DOHH2 (cell line): ENCODE measurements around the gene P4HB.

Experiments used
- H3F3A ChIP-seq: fragments of 200-600 bp; sonication (generic), shearing (Covaris generic); 2 replicates; pipeline ENCODE4 v1.6.0; 2016; ENCODE audit warnings: antibody characterized with exemption, mild to moderate bottlenecking; ENCODE audit not compliant: control insufficient read depth, insufficient read depth
- H3K27ac ChIP-seq: fragments of 200-600 bp; sonication (generic); 2 replicates; pipeline ENCODE4 v1.5.1; 2014; ENCODE audit warnings: low read depth, mild to moderate bottlenecking, low read length, moderate library complexity
- H3K27me3 ChIP-seq: fragments of 200-600 bp; sonication (generic); 2 replicates; pipeline ENCODE4 v1.6.1; 2014; ENCODE audit warnings: mild to moderate bottlenecking, low read length, mixed read lengths; ENCODE audit not compliant: control insufficient read depth
- H3K36me3 ChIP-seq: fragments of 200-600 bp; sonication (generic); 2 replicates; pipeline ENCODE4 v1.6.1; 2014; ENCODE audit warnings: mild to moderate bottlenecking, low read length, moderate library complexity, mixed read lengths; ENCODE audit not compliant: control insufficient read depth
- H3K4me1 ChIP-seq: fragments of 200-600 bp; sonication (generic); 2 replicates; pipeline ENCODE4 v1.6.1; 2014; ENCODE audit warnings: mild to moderate bottlenecking, low read length, mixed read lengths; ENCODE audit not compliant: control insufficient read depth
- H3K4me2 ChIP-seq: fragments of 200-600 bp; sonication (generic); 2 replicates; pipeline ENCODE4 v1.6.0; 2014; ENCODE audit warnings: mild to moderate bottlenecking, low read length, moderate library complexity
- H3K4me3 ChIP-seq: fragments of 200-600 bp; sonication (generic); 2 replicates; pipeline ENCODE4 v1.5.1; 2014; ENCODE audit warnings: mild to moderate bottlenecking, low read length, mixed read lengths
- H3K79me2 ChIP-seq: fragments of 200-600 bp; sonication (generic); 2 replicates; pipeline ENCODE4 v1.6.1; 2014; ENCODE audit warnings: mild to moderate bottlenecking, low read length, mixed read lengths; ENCODE audit not compliant: control insufficient read depth
- H3K9me2 ChIP-seq: fragments of 200-600 bp; sonication (generic); replicated peaks from 2 replicates; pipeline ENCODE4 v1.6.1; 2014; ENCODE audit warnings: mild to moderate bottlenecking, low read length, mixed read lengths; ENCODE audit not compliant: control insufficient read depth
- H3K9me3 ChIP-seq: fragments of 200-600 bp; sonication (generic); 2 replicates; pipeline ENCODE4 v1.6.1; 2014; ENCODE audit warnings: antibody characterized with exemption, low read length, mixed read lengths; ENCODE audit not compliant: control insufficient read depth, insufficient read depth
- H4K20me1 ChIP-seq: fragments of 200-600 bp; sonication (generic); 2 replicates; pipeline ENCODE4 v1.6.0; 2014; ENCODE audit warnings: low read depth, mild to moderate bottlenecking, antibody characterized with exemption, low read length, moderate library complexity; ENCODE audit not compliant: control insufficient read depth, insufficient read depth
- CTCF ChIP-seq: fragments of 200-600 bp; sonication (generic); IDR thresholded peaks from one replicate; pipeline ENCODE4 v1.5.1; 2014; ENCODE audit warnings: antibody characterized with exemption, mild to moderate bottlenecking, low read depth, low read length; ENCODE audit not compliant: poor library complexity, severe bottlenecking
- EZH2phosphoT487 ChIP-seq: fragments of 200-600 bp; sonication (generic); IDR thresholded peaks from 2 replicates; pipeline ENCODE4 v1.6.1; 2017; ENCODE audit warnings: borderline replicate concordance, mild to moderate bottlenecking, antibody characterized with exemption, low read length, moderate library complexity, mixed read lengths

Gene P4HB

GRCh38 chr17:81807839-81808238, 52.5 kb downstream of the P4HB start:
- Histone ChIP-seq H3F3A (no peaks in the 10 kb centered on the region), H3K4me1 (no peaks in the 10 kb centered on the region), H3K36me3 (no peaks in the 10 kb centered on the region), H3K27ac (no peak overlapping the region), H3K4me3 (no peak overlapping the region), H3K4me2 (no peak overlapping the region), H4K20me1 (no peaks in the 10 kb centered on the region), H3K9me3 (no peaks in the 10 kb centered on the region), H3K27me3 (peaks cover 19% of the 10 kb centered on the region), H3K79me2 (no peaks in the 10 kb centered on the region), H3K9me2 (no peaks in the 10 kb centered on the region)
- no peak for TF ChIP-seq EZH2phosphoT487
- no peak for TF ChIP-seq CTCF

GRCh38 chr17:81807210-81807719, 53.1 kb downstream of the P4HB start:
- H3K9me3 ChIP-seq, result no peaks in the 10 kb centered on the region
- no peaks in the 10 kb centered on the region for H3K9me2 ChIP-seq
- no peak overlapping the region for H3K27ac ChIP-seq
- no peaks in the 10 kb centered on the region for H3K4me1 ChIP-seq
- H3K36me3 ChIP-seq, result no peaks in the 10 kb centered on the region
- no peak overlapping the region for H3K4me3 ChIP-seq
- peaks cover 19% of the 10 kb centered on the region for H3K27me3 ChIP-seq
- H4K20me1 ChIP-seq, result no peaks in the 10 kb centered on the region
- H3F3A ChIP-seq, result no peaks in the 10 kb centered on the region
- no peak overlapping the region for H3K4me2 ChIP-seq
- H3K79me2 ChIP-seq, result no peaks in the 10 kb centered on the region
- TF ChIP-seq CTCF (no peak), EZH2phosphoT487 (no peak)

GRCh38 chr17:81806461-81807209, 53.7 kb downstream of the P4HB start:
- Histone ChIP-seq H3K9me2 (no peaks in the 10 kb centered on the region), H3K9me3 (no peaks in the 10 kb centered on the region), H3K36me3 (no peaks in the 10 kb centered on the region), H4K20me1 (no peaks in the 10 kb centered on the region), H3K4me2 (no peak overlapping the region), H3K4me3 (no peak overlapping the region), H3K27me3 (peaks cover 19% of the 10 kb centered on the region), H3K79me2 (no peaks in the 10 kb centered on the region), H3K27ac (no peak overlapping the region), H3K4me1 (no peaks in the 10 kb centered on the region), H3F3A (no peaks in the 10 kb centered on the region)
- TF ChIP-seq CTCF (no peak), EZH2phosphoT487 (no peak)
